ENCODE results near the gene MRPL33. TPM values are rescaled to one million over a fixed set of nuclear protein-coding genes. Genes with fewer than 3 reads are reported as not detected.

Gene MRPL33
- total RNA-seq, 1 donor from 2014 or later, result 63.3 TPM

DNA sequence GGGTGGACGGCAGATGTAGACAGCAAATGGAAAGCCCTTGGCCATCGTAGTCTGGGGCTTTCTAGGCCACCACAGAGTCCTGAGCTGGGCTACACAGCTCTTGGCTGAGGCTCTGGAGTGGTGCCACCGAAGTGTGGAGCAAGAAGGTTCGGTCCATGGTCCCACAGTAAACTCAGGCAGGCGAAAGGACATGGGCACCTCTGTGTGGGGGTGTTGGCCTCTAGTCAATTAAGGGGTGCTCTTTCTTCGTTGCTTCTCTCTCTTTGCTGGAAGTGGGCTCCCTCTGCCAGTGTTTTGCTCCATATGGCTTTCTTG is 34.7 kb upstream of the MRPL33 start:
- H3K36me3 Mint-ChIP-seq (ENCODE audit: insufficient read depth), result no peaks in the 10 kb centered on the region
- DNase-seq (ENCODE audit: low spot score, unreplicated experiment), result no peak
- no peak overlapping the region for H3K4me3 Mint-ChIP-seq (ENCODE audit: low read depth)
- no peak overlapping the region for H3K27ac Mint-ChIP-seq
- peaks cover 12% of the 10 kb centered on the region for H3K27me3 Mint-ChIP-seq
- peaks cover 7% of the 10 kb centered on the region for H3K9me3 Mint-ChIP-seq (ENCODE audit: low read depth)
- TF ChIP-seq, protein P1, sequence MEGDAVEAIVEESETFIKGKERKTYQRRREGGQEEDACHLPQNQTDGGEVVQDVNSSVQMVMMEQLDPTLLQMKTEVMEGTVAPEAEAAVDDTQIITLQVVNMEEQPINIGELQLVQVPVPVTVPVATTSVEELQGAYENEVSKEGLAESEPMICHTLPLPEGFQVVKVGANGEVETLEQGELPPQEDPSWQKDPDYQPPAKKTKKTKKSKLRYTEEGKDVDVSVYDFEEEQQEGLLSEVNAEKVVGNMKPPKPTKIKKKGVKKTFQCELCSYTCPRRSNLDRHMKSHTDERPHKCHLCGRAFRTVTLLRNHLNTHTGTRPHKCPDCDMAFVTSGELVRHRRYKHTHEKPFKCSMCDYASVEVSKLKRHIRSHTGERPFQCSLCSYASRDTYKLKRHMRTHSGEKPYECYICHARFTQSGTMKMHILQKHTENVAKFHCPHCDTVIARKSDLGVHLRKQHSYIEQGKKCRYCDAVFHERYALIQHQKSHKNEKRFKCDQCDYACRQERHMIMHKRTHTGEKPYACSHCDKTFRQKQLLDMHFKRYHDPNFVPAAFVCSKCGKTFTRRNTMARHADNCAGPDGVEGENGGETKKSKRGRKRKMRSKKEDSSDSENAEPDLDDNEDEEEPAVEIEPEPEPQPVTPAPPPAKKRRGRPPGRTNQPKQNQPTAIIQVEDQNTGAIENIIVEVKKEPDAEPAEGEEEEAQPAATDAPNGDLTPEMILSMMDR (IDR thresholded peaks at IDR 0.05; ENCODE audit: unreplicated experiment), result no peak
- peaks cover 14% of the 10 kb centered on the region for H3K4me1 Mint-ChIP-seq (ENCODE audit: low read depth)

DNA sequence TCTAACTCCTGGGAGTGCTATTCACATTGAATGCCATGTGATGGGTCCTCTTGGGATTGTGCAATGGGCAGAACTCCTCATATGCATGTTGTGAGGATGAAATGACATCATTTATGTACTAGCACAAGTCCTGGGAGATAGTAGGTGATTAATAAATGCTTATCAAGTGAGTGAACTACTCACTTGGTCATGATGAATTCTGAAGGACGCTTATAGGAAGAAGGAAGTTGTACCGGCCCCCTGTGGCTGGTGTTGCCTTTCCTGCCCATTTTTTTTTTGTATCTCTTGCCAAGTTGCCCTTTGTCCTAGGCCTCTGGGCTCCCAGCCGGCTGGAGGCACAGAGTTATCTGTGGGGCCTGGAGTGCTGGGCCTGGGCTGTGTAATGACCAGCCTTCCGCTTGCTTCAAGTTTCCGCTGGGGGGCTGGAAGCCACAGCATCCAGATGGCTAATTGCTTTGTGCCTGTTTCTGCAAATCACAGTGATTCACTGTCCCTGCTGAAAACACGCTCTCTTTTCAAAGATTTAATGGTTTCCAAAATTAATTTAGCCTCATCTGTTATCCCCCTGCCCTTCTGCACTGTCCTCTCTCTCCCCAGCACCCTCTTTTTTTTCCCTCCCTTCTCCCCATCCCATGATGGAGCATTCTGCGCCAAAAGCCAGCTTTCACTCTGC is 33.7 kb upstream of the MRPL33 start:
- Mint-ChIP-seq H3K36me3 (ENCODE audit: insufficient read depth) (no peaks in the 10 kb centered on the region), H3K27me3 (peaks cover 12% of the 10 kb centered on the region), H3K27ac (no peak overlapping the region), H3K4me1 (ENCODE audit: low read depth) (peaks cover 14% of the 10 kb centered on the region), H3K9me3 (ENCODE audit: low read depth) (peaks cover 7% of the 10 kb centered on the region), H3K4me3 (ENCODE audit: low read depth) (no peak overlapping the region)
- no peak for DNase-seq (ENCODE audit: low spot score, unreplicated experiment)
- TF ChIP-seq, protein P1 (IDR thresholded peaks at IDR 0.05; ENCODE audit: unreplicated experiment), result no peak

GRCh38 chr2:27738349-27739057 is 33.0 kb upstream of the MRPL33 start:
- Mint-ChIP-seq H3K36me3 (ENCODE audit: insufficient read depth) (no peaks in the 10 kb centered on the region), H3K9me3 (ENCODE audit: low read depth) (peaks cover 7% of the 10 kb centered on the region), H3K4me1 (ENCODE audit: low read depth) (peaks cover 14% of the 10 kb centered on the region), H3K27me3 (peaks cover 12% of the 10 kb centered on the region), H3K27ac (no peak overlapping the region), H3K4me3 (ENCODE audit: low read depth) (no peak overlapping the region)
- TF ChIP-seq, protein P1 (IDR thresholded peaks at IDR 0.05; ENCODE audit: unreplicated experiment), result no peak
- no peak for DNase-seq (ENCODE audit: low spot score, unreplicated experiment)

GRCh38 chr2:27739058-27739373 is 32.5 kb upstream of the MRPL33 start:
- peaks cover 7% of the 10 kb centered on the region for H3K9me3 Mint-ChIP-seq (ENCODE audit: low read depth)
- H3K27ac Mint-ChIP-seq, result no peak overlapping the region
- TF ChIP-seq, protein P1 (IDR thresholded peaks at IDR 0.05; ENCODE audit: unreplicated experiment), result no peak
- H3K36me3 Mint-ChIP-seq (ENCODE audit: insufficient read depth), result no peaks in the 10 kb centered on the region
- H3K4me1 Mint-ChIP-seq (ENCODE audit: low read depth), result peaks cover 14% of the 10 kb centered on the region
- H3K4me3 Mint-ChIP-seq (ENCODE audit: low read depth), result no peak overlapping the region
- DNase-seq (ENCODE audit: low spot score, unreplicated experiment), result no peak
- peaks cover 12% of the 10 kb centered on the region for H3K27me3 Mint-ChIP-seq

- Mint-ChIP-seq H3K4me1 (ENCODE audit: low read depth) (peaks cover 10% of the 10 kb centered on the region), H3K27ac (no peak overlapping the region), H3K4me3 (ENCODE audit: low read depth) (no peak overlapping the region), H3K9me3 (ENCODE audit: low read depth) (peaks cover 7% of the 10 kb centered on the region), H3K27me3 (peaks cover under 1% of the 10 kb centered on the region), H3K36me3 (ENCODE audit: insufficient read depth) (no peaks in the 10 kb centered on the region)
- DNase-seq (ENCODE audit: low spot score, unreplicated experiment), result no peak
- TF ChIP-seq, protein P1 (IDR thresholded peaks at IDR 0.05; ENCODE audit: unreplicated experiment), result no peak
Measured at GRCh38 chr2:27741673-27742072, 29.8 kb upstream of the MRPL33 start.
